ENCODE data around the gene TECPR2. TPM values are rescaled to one million over a fixed set of nuclear protein-coding genes. Genes with fewer than 3 reads are reported as not detected.
"Not testable (repeated sequence)": the region's sequence is repeated elsewhere in the genome, so short reads cannot be mapped to it uniquely, and the experiment has no call there.

The TECPR2 gene
- total RNA-seq, 4 donors from 2014 or later, result 14.1 to 43.1 (median 23.8) TPM

- intact Hi-C loops (cut with DNase I; ENCODE audit: low total_unique reads), result no loop called here
- no peak for TF ChIP-seq CTCF (IDR thresholded peaks at IDR 0.05)
- no peak for TF ChIP-seq POLR2A (IDR thresholded peaks at IDR 0.05)
- no peaks in the 10 kb centered on the region for H3K27me3 ChIP-seq
These were observed 36.9 kb upstream of the TECPR2 start for GRCh38 chr14:102325791-102326345.

DNA sequence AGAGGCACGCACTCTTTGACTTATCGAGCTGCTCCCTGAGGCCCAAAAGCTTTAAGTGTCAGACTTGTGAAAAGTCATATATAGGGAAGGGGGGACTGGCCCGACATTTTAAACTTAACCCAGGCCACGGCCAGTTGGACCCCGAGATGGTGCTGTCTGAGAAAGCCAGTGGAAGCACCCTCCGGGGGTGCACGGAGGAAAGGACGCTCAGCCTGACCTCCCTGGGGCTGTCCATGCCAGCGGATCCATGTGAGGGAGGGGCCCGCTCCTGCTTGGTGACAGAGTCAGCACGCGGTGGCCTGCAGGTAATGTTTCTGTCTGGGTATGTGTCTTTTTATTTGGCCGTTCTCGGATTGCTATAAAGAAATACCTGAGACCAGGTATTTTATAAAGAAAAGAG lies 36.2 kb upstream of the TECPR2 start:
- no peak overlapping the region for H3K4me3 ChIP-seq
- TF ChIP-seq POLR2A (IDR thresholded peaks at IDR 0.05) (no peak), CTCF (IDR thresholded peaks at IDR 0.05) (no peak)
- no peak for DNase-seq
- intact Hi-C loops (cut with DNase I; ENCODE audit: low total_unique reads), result no loop called here
- no peak overlapping the region for H3K27ac ChIP-seq
- no peaks in the 10 kb centered on the region for H3K9me3 ChIP-seq
- no peaks in the 10 kb centered on the region for H3K4me1 ChIP-seq
- no peaks in the 10 kb centered on the region for H3K27me3 ChIP-seq
- H3K36me3 ChIP-seq, result no peaks in the 10 kb centered on the region

More at GRCh38 chr14:102325791-102326345, 36.9 kb upstream of the TECPR2 start:
- H3K36me3 ChIP-seq, result no peaks in the 10 kb centered on the region
- no peak for DNase-seq
- H3K4me3 ChIP-seq, result no peak overlapping the region
- no peak overlapping the region for H3K27ac ChIP-seq
- H3K4me1 ChIP-seq, result no peaks in the 10 kb centered on the region
- no peaks in the 10 kb centered on the region for H3K9me3 ChIP-seq

DNA sequence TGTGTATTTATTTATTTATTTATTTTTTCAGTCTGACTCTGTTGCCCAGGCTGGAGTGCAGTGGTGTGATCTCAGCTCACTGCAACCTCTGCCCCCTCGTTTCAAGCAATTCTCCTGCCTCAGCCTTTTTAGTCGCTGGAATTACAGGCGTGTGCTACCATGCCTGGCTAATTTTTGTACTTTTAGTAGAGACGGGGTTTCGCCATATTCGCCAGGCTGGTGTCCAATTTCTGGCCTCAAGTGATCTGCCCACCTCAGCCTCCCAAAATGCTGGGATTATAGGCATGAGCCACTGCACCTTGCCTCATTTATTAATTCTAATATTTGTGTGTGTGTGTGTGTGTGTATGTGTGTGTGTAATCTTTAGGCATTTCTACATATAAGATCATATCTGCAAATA lies 33.4 kb upstream of the TECPR2 start:
- H3K27me3 ChIP-seq; DNase-seq; H3K27ac ChIP-seq; H3K36me3 ChIP-seq; H3K4me1 ChIP-seq; intact Hi-C loops (cut with DNase I; ENCODE audit: low total_unique reads); H3K4me3 ChIP-seq; H3K9me3 ChIP-seq: not testable (repeated sequence)

DNA sequence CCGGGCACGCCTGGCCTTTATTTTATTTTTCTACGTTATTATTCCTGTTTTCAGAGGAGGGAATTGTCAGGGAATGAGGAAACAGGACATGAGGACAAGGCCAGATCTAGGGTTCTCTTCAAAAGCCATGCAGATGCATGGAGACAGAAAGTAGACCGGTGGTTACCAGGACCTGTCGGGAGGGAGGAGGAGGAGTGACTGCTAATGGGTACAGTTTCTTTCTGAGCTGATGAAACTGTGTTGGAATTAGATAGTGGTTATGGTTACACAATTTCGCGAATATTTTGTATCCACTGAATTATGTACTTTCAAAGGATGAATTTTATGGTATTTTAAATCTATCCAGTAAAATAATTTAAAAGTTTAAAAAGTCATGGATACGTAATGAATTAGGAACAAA lies 31.9 kb upstream of the TECPR2 start:
- no peaks in the 10 kb centered on the region for H3K36me3 ChIP-seq
- no peak for DNase-seq
- H3K27ac ChIP-seq, result no peak overlapping the region
- H3K9me3 ChIP-seq, result no peaks in the 10 kb centered on the region
- no peaks in the 10 kb centered on the region for H3K27me3 ChIP-seq
- no peak overlapping the region for H3K4me3 ChIP-seq
- TF ChIP-seq CTCF (IDR thresholded peaks at IDR 0.05), result no peak
- TF ChIP-seq POLR2A (IDR thresholded peaks at IDR 0.05), result no peak
- intact Hi-C loops (cut with DNase I; ENCODE audit: low total_unique reads), result no loop called here
- no peaks in the 10 kb centered on the region for H3K4me1 ChIP-seq

DNA sequence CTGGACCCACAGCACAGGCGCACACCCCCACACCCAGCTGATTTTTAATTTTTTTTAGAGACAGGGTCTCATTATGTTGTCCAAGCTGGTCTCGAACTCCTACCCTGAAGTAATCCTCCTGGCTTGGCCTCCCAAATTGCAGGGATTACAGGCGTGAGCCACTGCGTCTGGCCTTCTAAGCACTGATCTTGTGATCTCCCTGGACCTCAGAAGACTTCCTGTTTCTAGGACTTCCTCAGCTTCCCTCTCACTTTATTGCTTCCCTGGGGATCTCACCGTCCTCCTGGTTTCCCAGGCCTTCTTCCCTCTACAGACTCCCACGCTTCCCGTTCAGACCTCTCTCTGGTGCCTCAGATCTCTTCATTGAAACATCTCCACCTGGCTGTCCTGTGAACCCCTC lies 29.4 kb upstream of the TECPR2 start:
- Histone ChIP-seq H3K27ac (no peak overlapping the region), H3K36me3 (no peaks in the 10 kb centered on the region), H3K4me1 (no peaks in the 10 kb centered on the region), H3K9me3 (no peaks in the 10 kb centered on the region), H3K4me3 (no peak overlapping the region), H3K27me3 (no peaks in the 10 kb centered on the region)
- intact Hi-C loops (cut with DNase I; ENCODE audit: low total_unique reads), result no loop called here
- no peak for TF ChIP-seq CTCF (IDR thresholded peaks at IDR 0.05)
- no peak for TF ChIP-seq POLR2A (IDR thresholded peaks at IDR 0.05)
- DNase-seq, result no peak
